Renal pelvis (tissue), 3 donors: Measurements from ENCODE around the gene CIDEC. TPM values are rescaled to one million over a fixed set of nuclear protein-coding genes. Genes with fewer than 3 reads are reported as not detected.

ENCODE experiments used
- polyA plus RNA-seq, 3 donors: library from polyadenylated mRNA; unstranded; fragments of 120-200 nt; gene quantifications; one replicate each; pipeline ENCODE4 v1.2.1, GENCODE V29; 2013; ENCODE audit not compliant: insufficient read length in 3 of 3

Gene CIDEC
- polyA plus RNA-seq, 3 donors, result 0.19 TPM; not detected in 2

Other genes starting within 250 kb of the CIDEC start
- gene MTMR14, start 230.7 kb downstream of the CIDEC start, polyA plus RNA-seq, result 10 to 100 TPM; 32.1 to 41.7 (median 37.8) TPM
- gene CPNE9, start 176.4 kb downstream of the CIDEC start, polyA plus RNA-seq, result under 1 TPM; 0.10 to 0.27 (median 0.10) TPM
- gene BRPF1, start 148.5 kb downstream of the CIDEC start, polyA plus RNA-seq, result 10 to 100 TPM; 20.9 to 24.6 (median 21.3) TPM
- gene OGG1, start 130.3 kb downstream of the CIDEC start, polyA plus RNA-seq, result 10 to 100 TPM; 63.7 to 84.8 (median 69.5) TPM
- 10 to 100 TPM; 17.5 to 24.1 (median 22.8) TPM for gene CAMK1, start 110.3 kb downstream of the CIDEC start, polyA plus RNA-seq
- gene TADA3, start 87.8 kb downstream of the CIDEC start, polyA plus RNA-seq, result 10 to 100 TPM; 69.4 to 79.8 (median 77.7) TPM
- 100 to 1,000 TPM; 122 to 140 (median 133) TPM for gene ARPC4, start 87.2 kb downstream of the CIDEC start, polyA plus RNA-seq
- 10 to 100 TPM; 37.7 to 93.8 (median 83.2) TPM for gene TTLL3, start 70.0 kb downstream of the CIDEC start, polyA plus RNA-seq
- 10 to 100 TPM; 37.0 to 40.4 (median 39.2) TPM for gene RPUSD3, start 36.2 kb downstream of the CIDEC start, polyA plus RNA-seq
- 10 to 100 TPM; 44.5 to 49.8 (median 46.7) TPM for gene JAGN1, start 10.4 kb upstream of the CIDEC start, polyA plus RNA-seq
- 10 to 100 TPM; 11.2 to 17.0 (median 15.5) TPM for gene IL17RE, start 22.6 kb upstream of the CIDEC start, polyA plus RNA-seq
- 10 to 100 TPM; 32.8 to 44.8 (median 39.9) TPM for gene IL17RC, start 36.8 kb upstream of the CIDEC start, polyA plus RNA-seq
- 10 to 100 TPM; 53.1 to 78.9 (median 74.6) TPM for gene CRELD1, start 53.6 kb upstream of the CIDEC start, polyA plus RNA-seq
- 1 to 10 TPM; 4.3 to 5.8 (median 4.8) TPM for gene PRRT3, start 72.2 kb upstream of the CIDEC start, polyA plus RNA-seq
- gene EMC3, start 106.6 kb upstream of the CIDEC start, polyA plus RNA-seq, result 10 to 100 TPM; 79.1 to 90.1 (median 86.2) TPM
- 10 to 100 TPM; 18.2 to 28.8 (median 26.8) TPM for gene FANCD2, start 146.2 kb upstream of the CIDEC start, polyA plus RNA-seq
- gene FANCD2OS, start 228.0 kb upstream of the CIDEC start, polyA plus RNA-seq, result not detected
- 100 to 1,000 TPM; 176 to 213 (median 180) TPM for gene BRK1, start 235.4 kb upstream of the CIDEC start, polyA plus RNA-seq